ENCODE measurements around the gene SLC28A2.
"Not testable (repeated sequence)": the region's sequence is repeated elsewhere in the genome, so short reads cannot be mapped to it uniquely, and the experiment has no call there.

SLC28A2 gene

GRCh38 chr15:45251888-45252287 is at the start of gene SLC28A2:
Gene SLC28A2, plus strand, starts transcription at chr15:45252234. Its CDS starts 982 bp downstream, at chr15:45253216.
- DNase-seq: no peak

DNA sequence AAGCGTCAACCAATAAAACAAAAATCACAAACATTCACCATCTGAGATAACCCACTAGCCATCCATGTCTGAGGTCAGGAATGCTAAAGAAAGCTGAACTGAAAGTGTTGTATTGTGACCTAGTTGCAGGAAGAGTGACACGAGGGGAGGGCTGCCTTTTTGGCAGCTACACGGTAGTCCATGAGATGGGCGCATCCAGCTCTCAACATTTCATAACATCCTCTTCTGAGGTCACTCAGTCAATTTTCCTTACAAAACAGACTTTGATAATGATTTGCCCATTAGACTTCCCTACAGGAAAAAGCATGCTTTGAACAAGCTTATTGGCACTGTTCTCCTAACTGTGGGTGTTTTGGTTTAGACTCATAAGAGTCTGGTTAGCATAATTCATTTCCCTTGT is 48.9 kb upstream of the SLC28A2 start:
- DNase-seq: no peak

DNA sequence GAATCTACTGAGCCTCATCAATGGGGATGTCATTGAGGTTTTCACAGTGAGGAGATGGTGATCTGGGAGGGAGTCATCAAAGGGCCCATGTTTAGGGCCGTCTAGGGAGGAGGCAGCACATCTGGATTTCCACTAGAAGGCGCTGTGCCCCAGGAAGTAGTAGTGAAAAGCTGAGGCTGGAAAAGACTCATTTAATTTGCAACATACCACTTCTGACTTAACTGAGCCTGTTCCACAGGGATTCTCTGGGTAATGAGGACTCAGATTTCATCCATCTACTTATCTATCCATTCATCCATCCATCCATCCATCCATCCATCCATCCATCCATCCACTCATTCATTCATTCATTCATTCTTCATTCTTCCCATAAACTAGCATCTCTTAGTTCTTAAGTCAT is 46.8 kb upstream of the SLC28A2 start:
- peak; percentile 90 for DNase-seq

DNA sequence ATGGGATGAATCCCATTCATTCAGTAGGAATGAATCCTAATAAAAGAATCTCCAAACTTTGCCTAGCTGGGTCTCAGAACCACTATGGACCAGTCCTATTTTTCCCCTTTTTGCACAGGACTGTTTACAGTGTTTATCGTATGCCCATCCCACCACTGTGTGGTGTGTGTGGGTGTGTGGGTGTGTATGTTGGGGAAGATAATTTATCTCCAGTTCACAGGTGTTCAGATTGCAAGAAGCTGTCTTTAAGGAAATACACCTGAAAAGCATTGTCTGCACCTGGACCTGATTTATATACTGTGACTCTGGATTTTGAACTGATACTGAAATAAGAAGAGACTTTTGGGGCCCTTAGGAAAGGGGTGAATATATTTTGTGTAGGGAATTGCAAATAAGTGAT is 39.5 kb upstream of the SLC28A2 start:
- no peak for DNase-seq

- no peak for DNase-seq
These were observed 30.9 kb upstream of the SLC28A2 start for GRCh38 chr15:45221053-45221599.

- DNase-seq: no peak
These were observed 30.1 kb upstream of the SLC28A2 start for GRCh38 chr15:45221967-45222366.

DNA sequence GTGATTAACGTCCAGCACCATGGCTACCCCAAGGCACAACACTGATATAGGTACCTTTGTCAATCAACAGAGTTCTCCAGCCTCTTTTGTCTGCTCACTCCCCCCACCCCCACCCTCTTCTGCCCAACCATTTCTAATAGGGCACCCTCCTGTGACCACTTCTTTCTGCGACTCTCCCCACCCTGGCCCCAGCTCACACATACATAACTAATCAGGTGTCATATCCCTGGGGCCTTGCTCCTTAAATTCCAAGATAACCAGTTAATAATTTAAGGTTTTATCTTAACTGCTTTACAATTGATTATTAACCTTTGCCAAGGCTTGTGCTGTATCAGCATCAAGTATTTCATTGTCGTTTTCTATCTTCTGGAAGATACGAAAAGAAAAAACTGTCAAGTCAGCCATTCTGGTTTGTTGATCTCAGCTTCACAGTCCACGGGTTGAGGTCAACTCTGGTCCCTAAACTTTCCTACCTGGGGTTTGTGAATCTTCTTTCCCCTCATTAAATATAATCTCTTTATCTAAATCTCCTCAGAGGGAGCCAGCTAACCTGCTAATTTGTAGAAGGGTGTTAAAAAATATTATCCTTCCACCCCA is 27.3 kb upstream of the SLC28A2 start:
- no peak for DNase-seq

DNA sequence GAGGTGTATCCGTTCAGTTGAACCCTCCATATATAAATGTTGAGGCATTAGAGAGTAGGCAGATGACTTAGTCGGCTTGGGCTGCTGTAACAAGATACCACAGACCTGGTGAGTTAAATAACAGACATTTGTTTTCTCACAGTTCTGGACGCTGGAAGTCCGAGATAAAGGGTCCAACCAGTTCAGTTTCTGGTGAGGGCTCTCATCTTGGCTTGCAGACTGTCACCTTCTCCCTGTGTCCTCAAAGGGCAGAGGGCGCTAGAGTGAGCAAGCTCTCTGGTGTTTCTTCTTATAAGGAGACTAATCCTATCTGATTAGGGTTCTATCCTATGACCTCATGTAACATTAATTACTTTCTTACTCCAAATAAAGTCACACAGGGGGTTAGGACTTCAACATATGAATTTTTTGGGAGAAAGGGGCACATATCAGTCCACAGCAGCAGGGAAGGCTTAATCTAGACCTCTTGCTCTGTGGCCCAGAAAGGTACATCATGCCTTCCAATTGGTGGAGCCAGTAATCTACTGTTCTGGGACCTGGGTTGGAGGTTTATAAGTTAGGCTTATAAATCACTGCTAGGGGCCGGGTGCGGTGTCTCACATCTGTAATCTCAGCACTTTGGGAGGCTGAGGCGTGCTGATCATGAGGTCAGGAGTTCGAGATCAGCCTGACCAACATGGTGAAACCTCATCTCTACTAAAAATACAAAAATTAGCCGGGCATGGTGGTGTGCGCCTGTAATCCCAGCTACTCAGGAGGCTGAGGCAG is 26.3 kb upstream of the SLC28A2 start:
- peak; percentile 36 for DNase-seq

DNA sequence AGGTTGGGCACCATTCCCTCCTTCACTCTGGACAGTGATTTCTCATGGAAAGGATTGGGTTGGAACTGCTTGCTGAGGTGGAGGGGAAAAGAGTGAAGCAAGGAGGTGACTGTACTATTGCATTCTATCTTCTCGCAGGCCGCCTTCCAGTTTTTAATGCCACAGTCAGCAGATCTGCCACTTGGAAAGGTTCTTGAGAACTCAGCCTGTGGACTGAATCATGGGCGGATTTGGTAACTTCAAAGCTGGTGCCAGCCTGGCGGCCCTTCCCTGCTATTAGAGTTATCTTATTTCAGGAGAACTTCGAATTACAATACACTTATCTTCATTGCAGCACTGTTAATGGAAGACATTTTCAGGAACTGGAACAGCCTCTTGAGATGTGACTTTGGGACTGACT is 23.1 kb upstream of the SLC28A2 start:
- no peak for DNase-seq

DNA sequence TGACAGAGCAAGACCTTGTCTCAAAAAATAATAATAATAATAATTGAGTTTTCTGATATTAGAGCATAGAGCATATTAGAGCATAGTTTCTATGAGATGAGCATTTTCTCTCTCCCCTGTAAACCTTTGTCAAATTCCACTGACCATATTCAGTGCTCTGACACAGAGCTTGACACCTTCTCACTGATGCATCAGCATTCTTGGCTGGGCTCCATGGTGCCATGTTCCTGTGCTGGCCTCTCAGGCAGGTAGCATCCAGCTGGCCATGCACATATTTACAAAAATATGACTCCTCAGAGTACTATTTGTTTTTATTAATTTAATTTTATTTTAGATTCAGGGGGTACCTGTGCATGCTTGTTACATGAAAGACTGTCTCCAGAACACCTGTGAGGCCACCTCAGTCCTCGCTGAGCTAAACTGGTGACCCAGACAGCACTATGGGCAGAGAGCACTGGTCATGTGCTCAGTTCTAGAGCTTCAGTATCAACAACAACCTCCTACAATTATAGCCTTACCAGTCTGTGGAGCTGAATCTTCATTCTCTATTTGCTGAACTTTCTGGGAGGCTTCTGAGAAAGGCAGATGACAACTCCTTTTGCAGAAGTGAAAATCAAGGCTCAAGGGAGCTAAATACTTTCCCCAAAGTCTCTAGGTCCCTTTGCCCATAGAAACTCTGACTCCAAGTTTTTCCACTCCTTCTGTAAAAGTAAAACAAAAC is 21.6 kb upstream of the SLC28A2 start:
- DNase-seq: no peak

DNA sequence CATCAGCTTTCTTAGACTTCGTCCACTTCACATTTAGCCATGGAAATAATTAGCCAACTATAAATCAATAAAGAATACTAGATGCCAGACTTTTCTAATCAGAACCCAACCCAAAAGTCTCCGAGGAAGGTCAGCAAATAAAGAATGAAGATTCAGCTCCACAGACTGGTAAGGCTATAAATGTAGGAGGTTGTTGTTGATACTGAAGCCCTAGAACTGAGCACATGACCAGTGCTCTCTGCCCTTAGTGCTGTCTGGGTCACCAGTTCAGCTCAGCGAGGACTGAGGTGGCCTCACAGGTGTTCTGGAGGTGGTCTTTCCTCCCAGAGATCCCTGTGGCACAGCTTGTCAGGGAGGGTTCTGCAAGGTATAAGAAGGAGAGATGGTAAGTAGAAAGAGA is 20.9 kb upstream of the SLC28A2 start:
- no peak for DNase-seq

GRCh38 chr15:45231864-45232562 is 20.0 kb upstream of the SLC28A2 start:
- no peak for DNase-seq

DNA sequence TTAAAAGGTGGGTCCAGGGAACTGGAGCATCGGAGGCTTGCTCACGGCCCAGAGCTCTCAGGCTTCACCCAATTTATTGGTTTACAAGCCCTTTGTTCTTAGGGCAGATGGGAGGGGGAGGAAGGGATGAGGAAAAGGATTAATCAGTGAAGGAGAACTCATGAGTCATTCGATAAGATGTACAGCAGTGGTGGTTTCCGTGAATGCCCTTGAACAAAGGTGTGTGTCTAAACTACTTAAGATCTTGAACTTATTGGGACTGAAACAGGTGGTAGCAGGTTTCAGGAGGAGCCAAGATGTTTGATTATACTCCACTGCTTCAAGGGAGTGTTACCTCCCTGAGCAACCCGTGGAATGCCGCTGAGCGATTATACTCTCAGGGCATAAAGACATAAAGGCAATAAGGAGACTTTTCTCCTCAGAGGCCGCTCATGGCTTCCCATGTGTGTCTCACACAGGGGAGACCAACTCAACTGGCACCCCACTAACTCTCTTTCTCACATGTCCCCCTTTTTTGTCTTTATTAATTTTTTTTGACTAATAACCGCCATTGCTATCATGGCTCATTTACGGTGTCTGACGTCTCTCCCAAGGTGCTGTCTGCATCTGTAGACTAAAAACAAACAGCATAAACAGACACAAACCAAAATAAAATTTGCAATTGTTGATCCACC is 17.3 kb upstream of the SLC28A2 start:
- DNase-seq: no peak

DNA sequence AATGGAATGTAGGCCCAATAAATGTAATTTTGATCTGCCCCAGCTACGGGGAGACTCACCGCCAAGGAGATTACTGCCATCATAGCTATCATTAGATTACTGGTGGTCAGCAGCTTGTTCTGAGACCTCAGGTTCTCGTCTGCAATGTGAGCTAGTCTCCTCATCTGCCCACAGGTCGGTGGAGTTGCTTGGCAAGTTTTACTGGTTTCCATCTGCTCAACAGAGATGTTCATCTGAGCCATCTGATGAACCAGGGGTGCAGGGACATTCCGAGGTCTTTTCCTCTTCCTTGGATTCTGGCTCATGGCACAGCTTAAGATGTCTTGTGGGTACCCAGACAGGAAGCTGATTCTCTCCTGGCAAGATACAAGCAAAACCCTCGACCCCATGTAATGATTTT is 15.2 kb upstream of the SLC28A2 start:
- not testable (repeated sequence) for DNase-seq

DNA sequence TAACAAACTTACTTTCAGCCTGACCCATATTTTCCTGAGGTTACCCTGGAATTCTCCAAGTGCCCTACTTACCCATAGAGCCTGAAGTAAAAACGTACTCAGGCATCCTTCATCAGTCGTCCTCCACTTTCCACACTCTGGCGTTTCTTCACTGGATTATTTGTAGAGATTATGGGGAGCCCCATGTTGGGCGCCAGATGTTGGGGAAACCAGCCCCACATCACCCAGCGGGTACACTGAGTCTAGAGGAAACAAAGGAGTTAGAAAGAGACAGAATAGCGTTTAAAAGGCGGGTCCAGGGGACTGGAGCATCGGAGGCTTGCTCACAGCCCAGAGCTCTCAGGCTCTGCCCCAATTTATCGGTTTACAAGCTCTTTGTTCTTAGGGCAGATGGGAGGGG is 9.7 kb upstream of the SLC28A2 start:
- DNase-seq: no peak

GRCh38 chr15:45249125-45249780 is 2.8 kb upstream of the SLC28A2 start:
- DNase-seq: no peak

DNA sequence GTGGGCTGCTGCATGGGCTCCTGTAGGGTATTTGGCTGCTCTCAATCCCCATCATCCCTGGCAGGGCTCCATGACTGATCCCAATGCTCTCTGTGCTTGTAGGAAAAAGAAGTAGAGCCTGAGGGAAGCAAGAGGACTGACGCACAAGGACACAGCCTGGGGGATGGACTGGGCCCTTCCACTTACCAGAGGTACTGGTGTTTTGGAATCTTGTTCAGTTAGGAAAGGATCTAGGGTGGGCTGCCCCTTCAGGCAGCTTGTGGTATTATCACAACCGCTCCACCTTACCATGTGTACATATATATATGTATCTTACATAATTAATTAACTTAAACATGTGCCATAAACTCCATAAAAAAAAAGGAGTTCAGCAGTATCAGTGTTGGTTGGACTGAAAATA is 1.3 kb downstream of the SLC28A2 start:
- DNase-seq: peak; percentile 33

DNA sequence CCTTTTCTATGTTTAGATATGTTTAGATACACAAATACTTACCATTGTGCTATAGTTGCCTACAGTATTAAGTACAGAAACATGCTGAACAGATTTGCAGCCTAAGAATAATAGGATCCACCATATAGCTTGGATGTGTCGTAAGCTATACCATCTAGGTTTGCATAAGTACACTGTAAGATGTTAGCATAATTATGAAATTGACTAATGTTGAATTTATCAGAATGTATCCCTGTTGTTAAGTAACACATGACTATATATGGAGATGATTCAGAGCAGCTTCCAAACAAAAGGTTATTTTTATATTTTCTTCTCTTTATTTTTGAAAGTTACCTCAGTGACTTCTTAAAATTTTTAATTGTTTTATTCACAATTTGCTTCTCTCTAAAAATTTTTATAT is 2.4 kb downstream of the SLC28A2 start:
- no peak for DNase-seq

DNA sequence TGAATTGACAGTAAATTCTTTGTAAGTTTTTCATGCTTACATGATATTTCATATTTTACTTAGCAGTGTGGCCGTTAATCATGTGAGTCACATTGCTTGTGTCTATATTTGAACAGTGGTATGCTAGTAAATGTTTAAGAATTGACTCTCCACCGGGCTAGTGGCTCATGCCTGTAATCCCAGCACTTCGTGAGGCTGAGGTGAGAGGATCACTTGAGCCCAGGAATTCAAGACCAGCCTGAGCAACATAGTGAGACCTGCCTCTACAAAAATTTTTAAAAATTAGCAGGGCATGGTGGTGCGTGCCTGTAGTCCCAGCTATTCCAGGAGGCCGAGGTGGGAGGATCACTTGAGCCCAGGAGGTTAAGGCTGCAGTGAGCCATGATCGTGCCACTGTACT is 2.8 kb downstream of the SLC28A2 start:
- DNase-seq: not testable (repeated sequence)

- DNase-seq: peak; percentile 55
These were observed 7.8 kb downstream of the SLC28A2 start for GRCh38 chr15:45259796-45260195.

DNA sequence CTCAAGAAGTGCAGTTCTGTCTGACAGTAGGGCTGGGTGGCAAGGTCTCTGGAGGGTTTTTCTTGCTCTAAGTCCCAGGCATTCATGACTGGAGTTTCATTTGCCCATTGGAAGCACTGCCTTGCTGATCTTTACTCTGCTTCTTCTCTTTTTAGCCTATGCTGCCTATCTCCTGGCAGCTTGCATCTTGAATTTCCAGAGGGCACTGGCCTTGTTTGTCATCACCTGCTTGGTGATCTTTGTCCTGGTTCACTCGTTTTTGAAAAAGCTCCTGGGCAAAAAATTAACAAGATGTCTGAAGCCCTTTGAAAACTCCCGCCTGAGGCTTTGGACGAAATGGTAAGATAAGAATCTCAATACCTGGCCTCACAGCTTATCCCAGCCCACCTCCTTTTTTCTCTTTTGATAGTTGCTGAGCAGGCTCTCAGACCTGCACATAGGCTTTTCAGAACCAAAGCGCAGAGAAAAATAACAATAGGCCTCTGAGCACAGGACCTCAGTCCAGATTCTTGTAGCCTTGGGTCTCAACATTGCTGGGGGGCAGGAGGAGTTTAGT is 10.9 kb downstream of the SLC28A2 start:
- no peak for DNase-seq

GRCh38 chr15:45263854-45264253 is 11.8 kb downstream of the SLC28A2 start:
- no peak for DNase-seq
